ENCODE results near the gene CCDC127. TPM values are rescaled to one million over a fixed set of nuclear protein-coding genes. Genes with fewer than 3 reads are reported as not detected.
"Not testable (repeated sequence)": the region's sequence is repeated elsewhere in the genome, so short reads cannot be mapped to it uniquely, and the experiment has no call there.

The CCDC127 gene
- total and polyA plus RNA-seq, 2 donors (not counting 3 experiments of a cell fraction or from before 2014, with no cell fraction given), result 3.4 to 6.3 TPM

- H3K4me2 ChIP-seq (ENCODE audit: insufficient read depth, low read length); H2AFZ ChIP-seq (ENCODE audit: low read depth, low read length); DNase-seq (ENCODE audit: low read depth, low spot score); H3K9me1 ChIP-seq (replicated peaks; ENCODE audit: control insufficient read depth, extremely low read depth, insufficient read depth, low read length); H3K9ac ChIP-seq (replicated peaks; ENCODE audit: extremely low read depth, insufficient read depth, low read length); H3K27ac ChIP-seq (ENCODE audit: insufficient read depth, low read depth, low read length); H3K9me3 ChIP-seq (replicated peaks; ENCODE audit: control insufficient read depth, insufficient read depth, low read length); H4K20me1 ChIP-seq (replicated peaks; ENCODE audit: control insufficient read depth, extremely low read depth, insufficient read depth, low read length); POLR2A ChIA-PET; intact Hi-C loops (cut with micrococcal nuclease); CTCF ChIA-PET; H3K79me2 ChIP-seq (ENCODE audit: control insufficient read depth, insufficient read depth, low read length); H3K4me3 ChIP-seq (replicated peaks in 1 of 3; ENCODE audit: insufficient read depth in 1 of 3, low read depth in 1 of 3, low read length in 3 of 3); H3K27me3 ChIP-seq (ENCODE audit: control insufficient read depth in 2 of 2, insufficient read depth in 2 of 2, low read length in 2 of 2); dilution Hi-C loops (cut with MboI; ENCODE audit: extremely low pct_ligation_motif_present, low sequenced_read_pairs); BruUV-seq (replicated peaks); FAIRE-seq: not testable (repeated sequence)
- Histone ChIP-seq H3K4me1 (ENCODE audit: control insufficient read depth, extremely low read depth, insufficient read depth, low read length) (peaks cover 17% of the 10 kb centered on the region), H3K36me3 (ENCODE audit: control insufficient read depth in 2 of 2, extremely low read depth in 1 of 2, insufficient read depth in 2 of 2, low read length in 2 of 2) (peaks cover 9 to 22% of the 10 kb centered on the region in 2 experiments)
Measured at GRCh38 chr5:251016-251415, 33.1 kb upstream of the CCDC127 start.

- H3K9me3 ChIP-seq (replicated peaks; ENCODE audit: control insufficient read depth, insufficient read depth, low read length); CTCF ChIA-PET; FAIRE-seq; H2AFZ ChIP-seq (ENCODE audit: low read depth, low read length); intact Hi-C loops (cut with micrococcal nuclease); H3K27ac ChIP-seq (ENCODE audit: insufficient read depth, low read depth, low read length); H3K79me2 ChIP-seq (ENCODE audit: control insufficient read depth, insufficient read depth, low read length); H3K27me3 ChIP-seq (ENCODE audit: control insufficient read depth in 2 of 2, insufficient read depth in 2 of 2, low read length in 2 of 2); DNase-seq (ENCODE audit: low read depth, low spot score); dilution Hi-C loops (cut with MboI; ENCODE audit: extremely low pct_ligation_motif_present, low sequenced_read_pairs); H3K9ac ChIP-seq (replicated peaks; ENCODE audit: extremely low read depth, insufficient read depth, low read length); H3K9me1 ChIP-seq (replicated peaks; ENCODE audit: control insufficient read depth, extremely low read depth, insufficient read depth, low read length); POLR2A ChIA-PET; H3K4me2 ChIP-seq (ENCODE audit: insufficient read depth, low read length); BruUV-seq (replicated peaks); H3K4me3 ChIP-seq (replicated peaks in 1 of 3; ENCODE audit: insufficient read depth in 1 of 3, low read depth in 1 of 3, low read length in 3 of 3); H4K20me1 ChIP-seq (replicated peaks; ENCODE audit: control insufficient read depth, extremely low read depth, insufficient read depth, low read length): not testable (repeated sequence)
- peaks cover 9 to 23% of the 10 kb centered on the region in 2 experiments for H3K36me3 ChIP-seq (ENCODE audit: control insufficient read depth in 2 of 2, extremely low read depth in 1 of 2, insufficient read depth in 2 of 2, low read length in 2 of 2)
- peaks cover 17% of the 10 kb centered on the region for H3K4me1 ChIP-seq (ENCODE audit: control insufficient read depth, extremely low read depth, insufficient read depth, low read length)
Measured at GRCh38 chr5:250396-250795, 32.4 kb upstream of the CCDC127 start.

- H3K36me3 ChIP-seq (ENCODE audit: control insufficient read depth in 2 of 2, extremely low read depth in 1 of 2, insufficient read depth in 2 of 2, low read length in 2 of 2), result peaks cover 7 to 23% of the 10 kb centered on the region in 2 experiments
- intact Hi-C loops (cut with micrococcal nuclease), result loop anchor here (2.0 kb wide), 1 partner anchor 25 kb away; the partner anchor contains the start of gene PDCD6
Measured at GRCh38 chr5:245717-246116, 27.8 kb upstream of the CCDC127 start.

More at GRCh38 chr5:245717-246116, 27.8 kb upstream of the CCDC127 start:
- BruUV-seq (replicated peaks); H3K79me2 ChIP-seq (ENCODE audit: control insufficient read depth, insufficient read depth, low read length); H3K9me3 ChIP-seq (replicated peaks; ENCODE audit: control insufficient read depth, insufficient read depth, low read length); H3K4me3 ChIP-seq (replicated peaks in 1 of 3; ENCODE audit: insufficient read depth in 1 of 3, low read depth in 1 of 3, low read length in 3 of 3); DNase-seq (ENCODE audit: low read depth, low spot score); H3K27ac ChIP-seq (ENCODE audit: insufficient read depth, low read depth, low read length); H4K20me1 ChIP-seq (replicated peaks; ENCODE audit: control insufficient read depth, extremely low read depth, insufficient read depth, low read length); FAIRE-seq; H2AFZ ChIP-seq (ENCODE audit: low read depth, low read length); POLR2A ChIA-PET; dilution Hi-C loops (cut with MboI; ENCODE audit: extremely low pct_ligation_motif_present, low sequenced_read_pairs); CTCF ChIA-PET; H3K9me1 ChIP-seq (replicated peaks; ENCODE audit: control insufficient read depth, extremely low read depth, insufficient read depth, low read length); H3K9ac ChIP-seq (replicated peaks; ENCODE audit: extremely low read depth, insufficient read depth, low read length); H3K4me2 ChIP-seq (ENCODE audit: insufficient read depth, low read length); H3K27me3 ChIP-seq (ENCODE audit: control insufficient read depth in 2 of 2, insufficient read depth in 2 of 2, low read length in 2 of 2): not testable (repeated sequence)
- peaks cover 19% of the 10 kb centered on the region for H3K4me1 ChIP-seq (ENCODE audit: control insufficient read depth, extremely low read depth, insufficient read depth, low read length)

Measured in endothelial cell of umbilical vein (primary cell).